GM21717 (cell line): ENCODE data around the gene CAB39L.
"Not testable (repeated sequence)": the region's sequence is repeated elsewhere in the genome, so short reads cannot be mapped to it uniquely, and the experiment has no call there.

Experiments
- ATAC-seq: cut with Tn5 transposase; IDR thresholded peaks from one replicate; pipeline ENCODE4 v1.9.1; 2021; ENCODE audit warnings: mild to moderate bottlenecking, moderate library complexity; ENCODE audit not compliant: unreplicated experiment

The CAB39L gene

GRCh38 chr13:49353908-49354307, 90.0 kb downstream of the CAB39L start:
- no peak for ATAC-seq

DNA sequence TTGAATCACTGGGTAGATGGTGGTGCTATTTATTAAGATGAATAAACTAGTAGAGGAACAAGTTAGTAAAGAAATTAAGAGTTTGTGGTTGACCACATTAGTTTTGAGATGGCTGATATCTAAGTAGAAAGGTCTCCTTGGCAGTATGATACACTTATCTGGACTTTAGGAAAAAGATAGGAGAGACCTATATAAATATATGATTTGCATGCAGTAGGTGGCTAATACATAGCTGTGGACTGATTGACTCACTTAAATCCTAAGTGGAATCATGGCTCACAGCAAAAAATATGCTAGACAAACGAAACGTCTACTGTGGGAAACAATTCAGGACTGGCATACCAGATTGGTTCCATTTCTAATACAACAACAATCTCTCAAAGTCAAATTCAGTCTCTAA, 92.0 kb downstream of the CAB39L start:
- no peak for ATAC-seq

- no peak for ATAC-seq
Measured at GRCh38 chr13:49348751-49349150, 95.1 kb downstream of the CAB39L start.

DNA sequence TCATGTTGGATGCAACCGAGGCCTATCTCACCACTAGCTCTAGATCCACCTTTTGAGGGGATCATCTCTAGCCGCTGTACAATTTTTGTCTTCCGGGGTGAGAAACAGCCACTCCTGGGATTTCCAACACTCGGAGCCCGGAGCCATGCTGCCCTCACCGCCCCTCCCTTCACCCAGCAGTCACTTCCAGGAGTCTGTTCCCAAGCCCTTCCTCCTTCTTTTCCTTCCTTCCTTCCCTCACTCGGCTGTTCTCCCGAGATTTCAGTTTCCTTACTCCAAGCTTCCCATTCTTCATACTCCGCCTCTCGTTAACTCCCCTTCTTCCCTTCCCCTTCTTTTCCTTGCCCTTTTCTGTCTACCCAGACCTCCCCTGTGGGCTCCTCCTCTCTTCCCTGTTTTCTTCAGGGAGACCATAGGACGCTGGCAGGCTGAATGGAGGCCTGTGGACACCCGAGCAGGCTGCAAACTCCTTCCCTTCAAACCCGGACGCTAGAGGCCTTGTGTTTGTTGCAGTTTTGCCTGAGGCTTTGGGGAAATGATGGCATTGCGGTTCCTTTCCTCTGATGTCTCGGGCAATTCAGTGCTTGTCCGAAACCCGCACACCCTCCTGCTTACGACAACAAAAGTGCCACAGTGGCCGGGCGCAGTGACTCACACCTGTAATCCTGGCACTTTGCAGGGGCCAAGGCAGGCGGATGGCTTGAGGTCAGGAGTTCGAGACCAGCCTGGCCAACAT, 96.0 kb downstream of the CAB39L start:
- ATAC-seq = no peak

GRCh38 chr13:49346460-49346859, 97.4 kb downstream of the CAB39L start:
- ATAC-seq = no peak

GRCh38 chr13:49343731-49344130, 100.1 kb downstream of the CAB39L start:
- ATAC-seq = no peak

DNA sequence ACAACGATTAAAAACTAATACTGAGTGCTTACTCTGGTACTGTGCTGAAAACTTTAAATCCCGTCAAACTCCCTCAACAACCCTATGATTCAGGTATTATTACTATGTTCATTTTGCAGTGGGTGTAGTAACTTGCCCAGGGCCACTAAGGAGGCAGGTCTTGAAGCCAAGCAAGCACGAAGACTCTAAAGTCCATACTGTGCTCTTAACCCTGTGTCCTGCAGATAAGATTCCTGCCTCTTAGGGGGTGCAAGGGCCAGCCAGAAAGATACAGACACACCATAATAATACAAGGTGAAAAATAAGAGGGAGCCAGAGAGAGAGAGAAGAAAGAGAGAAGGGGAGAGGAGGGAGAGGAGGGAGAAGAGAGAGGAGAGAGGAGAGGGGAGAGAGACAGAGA, 100.6 kb downstream of the CAB39L start:
- ATAC-seq = no peak

- ATAC-seq = no peak
Measured at GRCh38 chr13:49342454-49342853, 101.4 kb downstream of the CAB39L start.

- ATAC-seq = no peak
Measured at GRCh38 chr13:49341941-49342340, 101.9 kb downstream of the CAB39L start.

- ATAC-seq = no peak
Measured at GRCh38 chr13:49341517-49341916, 102.3 kb downstream of the CAB39L start.

GRCh38 chr13:49340161-49340560, 103.7 kb downstream of the CAB39L start:
- no peak for ATAC-seq

GRCh38 chr13:49336655-49337054, 107.2 kb downstream of the CAB39L start:
- no peak for ATAC-seq

- ATAC-seq = no peak
Measured at GRCh38 chr13:49330546-49330864, 113.4 kb downstream of the CAB39L start.

- no peak for ATAC-seq
Measured at GRCh38 chr13:49329831-49330545, 113.9 kb downstream of the CAB39L start.

GRCh38 chr13:49327145-49327544, 116.7 kb downstream of the CAB39L start:
- not testable (repeated sequence) for ATAC-seq

DNA sequence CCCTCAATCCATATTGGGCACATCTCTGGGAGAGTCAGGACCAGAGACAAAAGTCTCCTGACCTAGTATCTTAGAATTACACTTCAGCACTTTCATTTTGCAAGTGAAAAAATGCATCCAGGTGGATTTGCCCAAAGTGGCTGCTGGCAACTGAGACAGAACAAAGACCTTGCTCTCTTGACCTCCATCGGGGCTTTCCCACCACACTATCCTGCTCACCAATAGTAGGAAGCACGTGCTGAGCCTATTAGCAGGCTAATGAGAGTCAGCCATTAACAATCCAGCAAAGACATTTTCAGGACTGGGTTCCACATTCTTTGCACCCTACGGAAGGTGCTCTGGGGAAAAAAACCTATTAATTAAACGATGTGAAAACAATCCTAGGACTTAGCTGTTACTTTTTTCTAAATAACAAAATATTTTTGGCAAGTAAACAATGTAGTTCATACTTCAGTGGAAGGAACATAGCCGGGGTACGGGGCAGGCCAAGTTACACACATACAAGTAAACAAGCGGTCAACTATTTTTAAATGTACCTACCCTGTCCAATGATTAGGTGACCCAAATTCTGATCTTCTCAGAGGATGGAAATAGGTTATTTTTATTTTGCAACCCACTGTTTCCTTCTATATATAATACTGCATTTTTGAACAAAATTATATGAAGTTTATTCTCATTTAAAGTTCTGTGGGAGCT, 117.5 kb downstream of the CAB39L start:
- ATAC-seq = no peak

DNA sequence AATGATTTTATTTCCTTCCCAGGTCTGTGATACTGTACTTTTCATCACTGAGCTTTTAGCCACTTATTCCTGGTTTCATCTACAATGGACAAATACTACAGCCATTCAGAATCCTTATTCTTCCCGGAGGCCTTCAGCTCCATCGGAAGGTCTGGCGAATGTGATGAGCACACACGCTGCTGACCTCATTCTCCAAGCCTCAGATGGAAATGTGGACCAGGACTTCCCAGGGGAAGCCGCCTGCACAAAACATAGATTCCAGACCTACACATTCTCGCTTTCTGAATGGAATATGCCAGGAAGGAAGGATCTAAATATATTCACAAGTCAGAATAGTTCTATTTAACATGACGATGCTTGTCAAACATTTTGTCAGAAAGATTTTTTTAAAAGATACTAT, 120.5 kb downstream of the CAB39L start:
- no peak for ATAC-seq

DNA sequence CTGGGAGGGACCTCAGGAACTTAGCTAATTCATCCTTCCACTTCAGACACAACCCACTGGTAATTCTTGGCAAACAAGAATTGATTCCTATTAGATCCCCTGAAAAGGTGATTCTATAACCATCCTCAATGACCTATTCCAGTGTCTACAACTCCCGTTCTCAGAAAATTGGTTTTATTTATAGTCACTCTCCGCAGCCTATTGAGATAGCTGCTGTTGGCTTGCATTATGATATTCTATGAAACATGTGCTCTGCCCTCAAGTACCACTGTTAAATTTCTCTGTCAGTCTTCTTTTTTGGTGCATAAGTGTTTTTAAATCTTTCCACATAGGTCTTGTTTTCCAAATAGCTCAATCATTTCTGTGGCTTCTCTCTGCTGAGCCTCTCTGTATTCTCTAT, 121.2 kb downstream of the CAB39L start:
- no peak for ATAC-seq

DNA sequence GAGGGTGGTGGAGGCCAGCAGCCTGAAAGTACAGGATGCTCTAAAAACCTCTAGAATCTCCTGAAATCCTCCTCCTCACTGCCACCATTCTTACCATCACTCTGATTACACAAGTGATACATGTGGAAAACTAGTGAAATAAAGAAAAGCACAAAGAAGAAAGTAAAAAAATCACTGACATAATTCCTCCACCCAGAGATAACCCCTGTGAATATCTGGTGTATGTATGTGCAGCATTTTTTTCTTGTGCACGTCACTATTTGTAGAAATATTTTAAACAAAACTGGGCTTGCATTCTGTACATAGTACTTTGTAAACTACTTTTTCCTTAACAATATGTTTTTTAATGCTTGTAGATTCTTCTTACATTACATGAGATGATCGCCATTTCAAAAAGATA, 122.9 kb downstream of the CAB39L start:
- no peak for ATAC-seq

DNA sequence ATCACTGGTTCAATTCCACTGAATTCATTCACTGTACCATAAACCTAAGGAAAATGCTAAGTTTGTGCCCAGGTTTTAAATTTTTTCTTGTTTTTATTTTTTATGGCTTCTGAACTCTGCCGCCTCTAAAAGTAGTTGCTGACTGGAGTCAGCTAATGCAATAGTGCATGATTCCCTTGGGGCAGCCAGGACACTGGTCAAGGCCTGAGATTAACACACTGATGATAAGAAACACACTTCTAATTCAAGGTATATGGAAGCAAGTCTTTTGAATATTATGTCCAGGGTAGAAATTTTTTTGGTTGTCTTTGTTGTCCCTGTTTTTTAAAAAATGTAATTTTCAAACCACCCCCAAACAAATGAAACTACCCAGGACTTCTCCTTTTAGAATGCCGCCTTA, 123.9 kb downstream of the CAB39L start:
- no peak for ATAC-seq

GRCh38 chr13:49319551-49319950, 124.3 kb downstream of the CAB39L start:
- ATAC-seq = no peak
